Measurements from ENCODE around the gene TSPAN32. TPM values are rescaled to one million over a fixed set of nuclear protein-coding genes. Genes with fewer than 3 reads are reported as not detected.

The TSPAN32 gene
- polyA plus RNA-seq, 1 donor (not counting 4 experiments of a cell fraction or from before 2014, with no cell fraction given), result not detected

DNA sequence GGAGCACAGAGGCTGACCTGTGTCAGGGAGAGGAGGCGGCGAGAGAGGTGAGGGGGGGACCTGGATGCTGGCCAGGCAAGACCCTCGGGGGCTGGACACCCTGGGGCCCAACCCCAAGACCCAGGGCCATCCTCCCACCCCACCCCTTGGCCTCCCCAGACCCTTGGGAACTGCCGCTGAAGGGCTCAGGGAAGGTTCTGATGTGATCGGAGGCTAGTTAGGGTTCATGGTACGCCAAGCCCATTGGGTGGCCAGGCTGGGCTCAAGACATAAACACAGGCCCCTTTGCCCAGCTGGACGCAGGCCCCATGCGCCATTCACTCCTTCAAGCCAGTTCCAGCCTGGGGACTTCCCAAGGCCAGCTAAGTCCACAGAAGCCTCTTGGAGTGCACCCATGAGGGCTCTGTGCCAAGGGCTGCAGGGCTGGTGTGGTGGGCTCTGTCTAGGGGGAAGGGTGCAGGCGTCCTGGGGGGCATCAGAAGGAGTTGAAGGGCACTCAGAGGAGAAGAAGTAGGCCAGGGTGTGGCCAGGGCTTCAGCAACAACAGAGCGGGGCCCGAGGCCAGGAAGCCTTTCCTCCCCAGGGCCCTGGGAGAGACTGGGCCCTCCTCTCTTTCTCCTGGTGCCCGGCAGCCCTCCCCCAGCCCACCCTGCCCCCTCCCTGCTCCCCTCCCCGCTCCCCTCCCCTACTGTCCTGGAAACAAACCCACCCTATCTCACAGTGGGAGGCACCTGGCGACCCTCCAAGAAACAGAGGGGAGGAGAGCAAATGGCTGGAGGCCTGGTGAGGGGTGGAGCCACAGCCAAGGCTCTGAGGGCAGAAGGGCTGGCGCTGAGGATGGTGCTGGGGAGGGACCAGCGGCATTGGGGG, 12.9 kb downstream of the TSPAN32 start:
- H3K9me3 ChIP-seq (ENCODE audit: control insufficient read depth, low read depth, low read length), result no peaks in the 10 kb centered on the region
- FAIRE-seq (no peak), DNase-seq (ENCODE audit: low read depth, low spot score) (no peak)
- H3K36me3 ChIP-seq (ENCODE audit: control insufficient read depth in 2 of 2, extremely low read depth in 1 of 2, insufficient read depth in 2 of 2, low read length in 2 of 2), result no peaks in the 10 kb centered on the region
- H3K9me1 ChIP-seq (ENCODE audit: control insufficient read depth, extremely low read depth, insufficient read depth, low read length), result no peaks in the 10 kb centered on the region
- H4K20me1 ChIP-seq (ENCODE audit: control insufficient read depth, extremely low read depth, insufficient read depth, low read length), result no peaks in the 10 kb centered on the region
- H3K4me2 ChIP-seq (ENCODE audit: control insufficient read depth, extremely low read depth, insufficient read depth, low read depth, low read length), result no peak overlapping the region
- H3K4me3 ChIP-seq (ENCODE audit: control insufficient read depth in 2 of 3, extremely low read depth in 1 of 3, insufficient read depth in 2 of 3, low read depth in 1 of 3, low read length in 3 of 3), result no peak overlapping the region
- H3K4me1 ChIP-seq (ENCODE audit: control insufficient read depth, extremely low read depth, insufficient read depth, low read length), result no peaks in the 10 kb centered on the region
- dilution Hi-C loops (cut with MboI; ENCODE audit: extremely low pct_ligation_motif_present, low sequenced_read_pairs), result no loop called here
- no peaks in the 10 kb centered on the region for H3K79me2 ChIP-seq (ENCODE audit: control insufficient read depth, insufficient read depth, low read length)
- H3K9ac ChIP-seq (ENCODE audit: control insufficient read depth, extremely low read depth, insufficient read depth, low read length), result no peak overlapping the region
- no peak for TF ChIP-seq EZH2 (IDR thresholded peaks at IDR 0.05; ENCODE audit: low read length)
- TF ChIP-seq, protein P1, sequence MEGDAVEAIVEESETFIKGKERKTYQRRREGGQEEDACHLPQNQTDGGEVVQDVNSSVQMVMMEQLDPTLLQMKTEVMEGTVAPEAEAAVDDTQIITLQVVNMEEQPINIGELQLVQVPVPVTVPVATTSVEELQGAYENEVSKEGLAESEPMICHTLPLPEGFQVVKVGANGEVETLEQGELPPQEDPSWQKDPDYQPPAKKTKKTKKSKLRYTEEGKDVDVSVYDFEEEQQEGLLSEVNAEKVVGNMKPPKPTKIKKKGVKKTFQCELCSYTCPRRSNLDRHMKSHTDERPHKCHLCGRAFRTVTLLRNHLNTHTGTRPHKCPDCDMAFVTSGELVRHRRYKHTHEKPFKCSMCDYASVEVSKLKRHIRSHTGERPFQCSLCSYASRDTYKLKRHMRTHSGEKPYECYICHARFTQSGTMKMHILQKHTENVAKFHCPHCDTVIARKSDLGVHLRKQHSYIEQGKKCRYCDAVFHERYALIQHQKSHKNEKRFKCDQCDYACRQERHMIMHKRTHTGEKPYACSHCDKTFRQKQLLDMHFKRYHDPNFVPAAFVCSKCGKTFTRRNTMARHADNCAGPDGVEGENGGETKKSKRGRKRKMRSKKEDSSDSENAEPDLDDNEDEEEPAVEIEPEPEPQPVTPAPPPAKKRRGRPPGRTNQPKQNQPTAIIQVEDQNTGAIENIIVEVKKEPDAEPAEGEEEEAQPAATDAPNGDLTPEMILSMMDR (optimal IDR thresholded peaks at IDR 0.05 in 1 of 3, IDR thresholded peaks at IDR 0.05 in 1 of 3, conservative IDR thresholded peaks at IDR 0.05 in 1 of 3; ENCODE audit: extremely low read depth in 1 of 3, insufficient read depth in 2 of 3, low read length in 3 of 3), result no peak
- no peaks in the 10 kb centered on the region for H3K27me3 ChIP-seq (ENCODE audit: control insufficient read depth, extremely low read depth, insufficient read depth, low read length)
- H3K27ac ChIP-seq (ENCODE audit: control insufficient read depth, insufficient read depth, low read length), result no peak overlapping the region
- H2AFZ ChIP-seq (ENCODE audit: control insufficient read depth, low read length), result no peak overlapping the region

DNA sequence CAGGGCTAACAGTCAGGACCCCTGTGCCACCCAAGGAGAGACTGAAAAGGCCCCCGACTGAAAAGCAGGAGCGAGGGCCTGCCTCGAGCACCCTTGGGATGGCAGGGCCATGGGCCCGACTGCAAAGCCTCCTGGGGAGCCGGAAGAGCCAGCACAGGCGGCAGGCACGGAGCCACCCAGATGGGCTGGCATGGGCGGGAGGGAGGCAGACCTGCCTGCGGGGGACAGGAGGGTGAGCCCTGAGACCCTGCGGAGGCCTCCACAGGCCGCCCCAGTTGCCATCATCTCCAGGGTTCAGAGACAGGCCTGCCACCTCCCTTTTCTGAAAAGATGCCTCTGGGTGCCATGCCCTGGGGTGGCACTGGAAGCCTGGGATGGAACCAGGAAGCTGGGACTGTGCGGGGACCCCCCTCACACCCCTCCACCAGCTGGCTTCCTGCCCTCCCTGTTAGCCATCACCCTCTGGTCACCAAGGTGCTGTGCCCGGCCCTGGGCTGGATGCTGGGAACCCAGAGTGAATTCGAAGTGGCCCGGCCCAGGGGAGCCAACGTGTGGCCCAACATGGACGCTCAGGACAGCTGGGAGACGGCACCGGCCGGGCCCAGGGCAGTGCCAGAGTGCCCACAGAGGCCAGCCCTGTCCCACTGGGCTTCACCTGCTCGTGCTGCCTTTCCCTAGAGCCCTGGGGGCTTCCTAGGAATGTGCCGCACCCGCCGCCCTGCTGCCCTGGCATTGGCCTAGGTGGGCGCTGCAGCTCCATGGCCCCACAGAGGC, 13.8 kb downstream of the TSPAN32 start:
- Histone ChIP-seq H4K20me1 (ENCODE audit: control insufficient read depth, extremely low read depth, insufficient read depth, low read length) (no peaks in the 10 kb centered on the region), H3K27me3 (ENCODE audit: control insufficient read depth, extremely low read depth, insufficient read depth, low read length) (no peaks in the 10 kb centered on the region), H3K36me3 (ENCODE audit: control insufficient read depth in 2 of 2, extremely low read depth in 1 of 2, insufficient read depth in 2 of 2, low read length in 2 of 2) (no peaks in the 10 kb centered on the region), H3K9ac (ENCODE audit: control insufficient read depth, extremely low read depth, insufficient read depth, low read length) (no peak overlapping the region), H3K9me1 (ENCODE audit: control insufficient read depth, extremely low read depth, insufficient read depth, low read length) (no peaks in the 10 kb centered on the region), H3K4me1 (ENCODE audit: control insufficient read depth, extremely low read depth, insufficient read depth, low read length) (no peaks in the 10 kb centered on the region), H3K9me3 (ENCODE audit: control insufficient read depth, low read depth, low read length) (no peaks in the 10 kb centered on the region), H3K4me2 (ENCODE audit: control insufficient read depth, extremely low read depth, insufficient read depth, low read depth, low read length) (no peak overlapping the region), H3K4me3 (ENCODE audit: control insufficient read depth in 2 of 3, extremely low read depth in 1 of 3, insufficient read depth in 2 of 3, low read depth in 1 of 3, low read length in 3 of 3) (no peak overlapping the region), H3K79me2 (ENCODE audit: control insufficient read depth, insufficient read depth, low read length) (no peaks in the 10 kb centered on the region), H2AFZ (ENCODE audit: control insufficient read depth, low read length) (no peak overlapping the region), H3K27ac (ENCODE audit: control insufficient read depth, insufficient read depth, low read length) (no peak overlapping the region)
- TF ChIP-seq EZH2 (IDR thresholded peaks at IDR 0.05; ENCODE audit: low read length), result no peak
- TF ChIP-seq, protein P1 (optimal IDR thresholded peaks at IDR 0.05 in 1 of 3, IDR thresholded peaks at IDR 0.05 in 1 of 3, conservative IDR thresholded peaks at IDR 0.05 in 1 of 3; ENCODE audit: extremely low read depth in 1 of 3, insufficient read depth in 2 of 3, low read length in 3 of 3), result no peak
- DNase-seq (ENCODE audit: low read depth, low spot score) (no peak), FAIRE-seq (no peak)
- dilution Hi-C loops (cut with MboI; ENCODE audit: extremely low pct_ligation_motif_present, low sequenced_read_pairs), result no loop called here

Measured in keratinocyte (primary cell).